Measurements from ENCODE around the gene AJM1.

GRCh38 chr9:136857166-136857565 lies 14.9 kb downstream of the AJM1 start:
- TF ChIP-seq CTCF (IDR thresholded peaks at IDR 0.05) (no peak), POLR2A (IDR thresholded peaks at IDR 0.05) (no peak), EP300 (IDR thresholded peaks at IDR 0.05) (no peak)

All from ovary (tissue), 3 donors.